ENCODE results near the gene FBXL20. TPM values are rescaled to one million over a fixed set of nuclear protein-coding genes. Genes with fewer than 3 reads are reported as not detected.

FBXL20 gene
- total RNA-seq, 4 donors from 2014 or later = 6.4 to 29.0 (median 19.8) TPM

DNA sequence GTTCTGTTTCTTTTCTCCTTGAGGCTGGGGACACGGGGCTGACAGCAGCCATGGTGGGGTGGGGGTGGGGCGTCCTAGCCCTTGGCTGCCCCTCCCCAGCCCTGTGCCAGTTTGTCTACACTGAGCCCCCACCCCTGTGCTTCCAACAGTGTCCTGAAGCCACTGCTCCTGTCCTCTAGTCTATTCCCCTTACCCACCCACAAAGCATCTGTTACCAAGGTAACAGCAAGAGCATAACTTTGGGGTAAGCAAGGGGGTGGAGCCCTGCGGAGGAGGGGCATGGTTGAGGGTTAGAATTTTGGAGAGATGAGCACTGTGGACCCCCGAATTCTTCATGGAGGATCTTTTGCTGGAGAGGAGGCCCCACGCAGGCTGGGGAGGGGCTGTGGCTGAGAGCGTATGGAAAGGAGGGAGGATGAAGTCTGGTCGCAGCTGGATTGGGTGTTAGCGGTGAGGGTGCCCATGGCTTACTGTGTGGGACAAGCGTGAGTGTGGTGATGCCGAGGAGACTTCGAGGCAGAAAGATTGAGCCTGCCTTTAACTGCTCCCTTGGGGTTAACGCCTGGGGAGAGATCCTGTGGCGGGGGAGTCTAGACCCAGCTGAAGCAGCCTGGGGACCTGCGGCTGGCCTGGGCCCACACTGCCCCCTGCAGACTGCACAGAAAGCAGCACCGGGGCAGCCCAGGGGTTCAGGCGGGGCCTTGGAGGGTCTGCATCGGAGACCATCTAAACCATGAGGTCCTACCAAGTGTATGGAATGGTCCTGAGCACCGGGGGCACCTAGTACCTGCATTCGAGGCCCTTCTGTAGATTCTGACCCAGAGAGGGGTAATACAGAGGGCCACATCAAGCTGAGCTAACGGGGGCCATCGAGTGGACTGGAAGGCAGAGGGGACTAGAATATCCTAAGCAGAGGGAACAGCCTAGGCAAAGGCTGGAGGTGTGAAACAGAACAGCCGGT, 169.6 kb downstream of the FBXL20 start:
- intact Hi-C loops (cut with DNase I; ENCODE audit: low total_unique reads) = no loop called here
- TF ChIP-seq, protein P1, sequence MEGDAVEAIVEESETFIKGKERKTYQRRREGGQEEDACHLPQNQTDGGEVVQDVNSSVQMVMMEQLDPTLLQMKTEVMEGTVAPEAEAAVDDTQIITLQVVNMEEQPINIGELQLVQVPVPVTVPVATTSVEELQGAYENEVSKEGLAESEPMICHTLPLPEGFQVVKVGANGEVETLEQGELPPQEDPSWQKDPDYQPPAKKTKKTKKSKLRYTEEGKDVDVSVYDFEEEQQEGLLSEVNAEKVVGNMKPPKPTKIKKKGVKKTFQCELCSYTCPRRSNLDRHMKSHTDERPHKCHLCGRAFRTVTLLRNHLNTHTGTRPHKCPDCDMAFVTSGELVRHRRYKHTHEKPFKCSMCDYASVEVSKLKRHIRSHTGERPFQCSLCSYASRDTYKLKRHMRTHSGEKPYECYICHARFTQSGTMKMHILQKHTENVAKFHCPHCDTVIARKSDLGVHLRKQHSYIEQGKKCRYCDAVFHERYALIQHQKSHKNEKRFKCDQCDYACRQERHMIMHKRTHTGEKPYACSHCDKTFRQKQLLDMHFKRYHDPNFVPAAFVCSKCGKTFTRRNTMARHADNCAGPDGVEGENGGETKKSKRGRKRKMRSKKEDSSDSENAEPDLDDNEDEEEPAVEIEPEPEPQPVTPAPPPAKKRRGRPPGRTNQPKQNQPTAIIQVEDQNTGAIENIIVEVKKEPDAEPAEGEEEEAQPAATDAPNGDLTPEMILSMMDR (IDR thresholded peaks at IDR 0.05) = peak; percentile 63 to 72 (median 70)
- TF ChIP-seq POLR2A (IDR thresholded peaks at IDR 0.05) = no peak
- H3K9me3 ChIP-seq = no peaks in the 10 kb centered on the region
- H3K4me1 ChIP-seq = peaks cover 0 to 8% of the 10 kb centered on the region in 2 donors
- no peak overlapping the region for H3K27ac ChIP-seq
- H3K27me3 ChIP-seq = no peaks in the 10 kb centered on the region
- DNase-seq = peak; percentile 51 to 59
- no peaks in the 10 kb centered on the region for H3K36me3 ChIP-seq
- H3K4me3 ChIP-seq = no peak overlapping the region

DNA sequence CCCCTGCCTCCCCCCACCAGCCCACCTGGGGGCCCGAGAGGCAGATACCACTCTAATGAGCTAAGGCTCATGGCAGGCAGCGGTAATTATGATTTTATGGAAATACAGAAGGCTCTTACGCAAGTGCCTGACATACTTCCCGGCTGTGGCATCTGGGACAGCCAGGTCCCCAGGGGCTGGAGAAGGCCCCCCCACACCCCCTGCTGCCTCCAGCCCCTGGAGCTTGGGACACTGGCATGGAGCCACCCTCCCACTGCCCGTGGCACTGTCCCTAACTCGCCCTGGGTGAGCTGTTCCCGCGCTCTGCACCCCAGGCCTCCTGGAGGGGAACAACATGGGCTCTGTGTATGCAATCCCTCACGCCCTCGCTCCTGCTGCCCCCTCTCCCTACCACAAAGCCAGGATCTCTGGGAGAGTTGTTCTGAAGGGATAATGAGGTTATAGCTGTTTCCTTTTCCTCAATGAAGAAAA, 170.3 kb downstream of the FBXL20 start:
- Histone ChIP-seq H3K4me3 (no peak overlapping the region), H3K4me1 (peaks cover 0 to 8% of the 10 kb centered on the region in 2 donors), H3K36me3 (no peaks in the 10 kb centered on the region), H3K27me3 (no peaks in the 10 kb centered on the region), H3K9me3 (no peaks in the 10 kb centered on the region), H3K27ac (no peak overlapping the region)
- no peak for TF ChIP-seq POLR2A (IDR thresholded peaks at IDR 0.05)
- TF ChIP-seq, protein P1 (IDR thresholded peaks at IDR 0.05) = no peak
- intact Hi-C loops (cut with DNase I; ENCODE audit: low total_unique reads) = no loop called here
- no peak for DNase-seq

DNA sequence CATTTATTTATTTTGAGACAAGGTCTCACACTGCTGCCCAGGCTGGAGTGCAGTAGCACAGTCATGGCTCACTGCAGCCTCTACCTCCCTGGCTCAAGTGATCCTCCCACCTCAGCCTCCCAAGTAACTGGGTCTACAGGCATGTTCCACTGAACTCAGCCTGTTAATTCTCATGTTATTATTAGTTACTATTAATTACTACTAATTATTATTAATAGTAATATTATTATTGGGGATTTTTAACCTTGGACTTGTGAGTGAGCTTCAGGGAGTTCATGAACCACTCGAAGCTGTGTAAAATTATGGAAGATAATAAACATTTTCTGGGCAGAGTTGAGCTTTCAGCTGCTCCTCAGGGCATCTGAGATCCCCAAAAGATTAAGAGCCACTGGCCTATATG, 171.1 kb downstream of the FBXL20 start:
- H3K27ac ChIP-seq = no peak overlapping the region
- no peaks in the 10 kb centered on the region for H3K9me3 ChIP-seq
- TF ChIP-seq POLR2A (IDR thresholded peaks at IDR 0.05) = no peak
- TF ChIP-seq, protein P1 (IDR thresholded peaks at IDR 0.05) = no peak
- no peaks in the 10 kb centered on the region for H3K36me3 ChIP-seq
- no peak overlapping the region for H3K4me3 ChIP-seq
- intact Hi-C loops (cut with DNase I; ENCODE audit: low total_unique reads) = no loop called here
- no peaks in the 10 kb centered on the region for H3K27me3 ChIP-seq
- DNase-seq = no peak
- peaks cover 0 to 8% of the 10 kb centered on the region in 2 donors for H3K4me1 ChIP-seq

DNA sequence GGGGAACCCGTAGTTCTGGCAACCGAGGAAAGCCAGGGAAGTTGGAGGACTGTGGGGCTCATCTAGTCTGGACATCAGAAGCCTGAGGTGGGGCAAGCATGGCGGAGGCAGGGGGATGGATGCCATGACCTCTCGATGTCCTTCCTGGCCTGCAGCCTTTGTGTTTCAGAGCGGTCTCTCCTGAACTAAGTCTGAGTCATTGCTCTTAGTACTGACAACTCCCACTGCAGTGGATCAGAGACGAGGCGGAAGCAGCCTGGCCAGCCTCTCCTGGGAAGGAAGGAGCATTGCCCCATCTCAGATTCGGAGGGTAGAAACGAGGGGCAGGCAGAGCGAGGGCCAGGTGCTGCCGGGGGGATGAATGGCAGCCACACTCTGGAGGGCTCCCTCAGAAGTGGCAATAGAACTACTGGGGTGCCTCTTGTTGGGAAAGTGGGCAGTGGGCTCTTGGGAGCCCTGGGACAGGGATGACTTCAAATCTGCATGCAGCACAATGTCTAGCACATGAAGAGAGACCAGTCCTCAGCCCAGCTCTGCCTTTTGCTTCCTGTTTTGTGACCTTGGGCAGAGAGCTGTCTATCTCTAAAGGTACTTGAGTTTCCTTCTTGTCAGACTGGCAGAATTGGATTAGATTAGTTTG, 172.0 kb downstream of the FBXL20 start:
- Histone ChIP-seq H3K4me1 (peaks cover 0 to 11% of the 10 kb centered on the region in 2 donors), H3K36me3 (no peaks in the 10 kb centered on the region), H3K27ac (no peak overlapping the region), H3K27me3 (no peaks in the 10 kb centered on the region), H3K9me3 (no peaks in the 10 kb centered on the region), H3K4me3 (no peak overlapping the region)
- TF ChIP-seq, protein P1 (IDR thresholded peaks at IDR 0.05) = no peak
- no peak for TF ChIP-seq POLR2A (IDR thresholded peaks at IDR 0.05)
- no peak for DNase-seq
- intact Hi-C loops (cut with DNase I; ENCODE audit: low total_unique reads) = no loop called here
